HG03139 (cell line): ENCODE results near the gene CCDC81.

ENCODE experiments used
- ATAC-seq: cut with Tn5 transposase; IDR thresholded peaks from one replicate; pipeline ENCODE4 v1.9.1; 2021; ENCODE audit not compliant: unreplicated experiment

Gene CCDC81

DNA sequence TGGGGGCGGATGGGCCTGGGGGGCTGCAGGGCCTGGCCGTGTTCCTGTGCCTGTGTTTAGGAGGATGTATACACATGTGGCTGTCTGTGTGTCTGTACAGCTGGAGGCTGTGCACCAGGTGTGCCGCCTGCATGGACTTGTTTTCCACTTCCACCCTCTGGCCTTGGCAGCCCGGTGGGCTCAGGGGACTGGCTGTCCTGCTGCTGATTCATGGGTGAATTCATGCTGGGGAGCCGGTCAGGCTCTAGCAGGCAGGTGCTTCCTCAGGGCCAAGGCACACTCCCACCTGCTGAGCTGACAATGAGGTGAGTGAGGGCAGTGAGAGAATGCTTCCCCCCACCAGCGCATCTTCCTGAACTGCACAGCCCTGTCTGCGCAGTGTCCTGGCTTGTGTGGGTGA is 88.4 kb downstream of the CCDC81 start:
- ATAC-seq = no peak

DNA sequence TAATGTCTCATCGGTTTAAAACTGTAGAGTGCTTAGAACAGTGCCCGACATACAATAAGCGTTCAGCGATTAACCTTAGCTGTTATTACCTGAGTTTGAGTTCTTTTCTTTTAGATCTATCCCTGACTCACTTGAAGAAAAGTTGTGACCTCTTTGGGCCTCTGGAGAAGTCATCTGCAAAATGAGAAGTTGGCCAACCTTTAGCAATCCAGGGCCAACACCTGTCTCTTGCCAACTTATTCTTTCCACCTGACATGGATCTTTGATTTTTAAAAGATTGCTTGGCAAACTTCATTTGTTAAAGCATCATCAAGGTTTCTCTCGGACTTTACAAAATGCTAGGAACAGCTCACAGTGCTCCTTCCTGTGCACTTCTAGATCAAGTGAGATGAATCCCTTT is 89.3 kb downstream of the CCDC81 start:
- no peak for ATAC-seq

DNA sequence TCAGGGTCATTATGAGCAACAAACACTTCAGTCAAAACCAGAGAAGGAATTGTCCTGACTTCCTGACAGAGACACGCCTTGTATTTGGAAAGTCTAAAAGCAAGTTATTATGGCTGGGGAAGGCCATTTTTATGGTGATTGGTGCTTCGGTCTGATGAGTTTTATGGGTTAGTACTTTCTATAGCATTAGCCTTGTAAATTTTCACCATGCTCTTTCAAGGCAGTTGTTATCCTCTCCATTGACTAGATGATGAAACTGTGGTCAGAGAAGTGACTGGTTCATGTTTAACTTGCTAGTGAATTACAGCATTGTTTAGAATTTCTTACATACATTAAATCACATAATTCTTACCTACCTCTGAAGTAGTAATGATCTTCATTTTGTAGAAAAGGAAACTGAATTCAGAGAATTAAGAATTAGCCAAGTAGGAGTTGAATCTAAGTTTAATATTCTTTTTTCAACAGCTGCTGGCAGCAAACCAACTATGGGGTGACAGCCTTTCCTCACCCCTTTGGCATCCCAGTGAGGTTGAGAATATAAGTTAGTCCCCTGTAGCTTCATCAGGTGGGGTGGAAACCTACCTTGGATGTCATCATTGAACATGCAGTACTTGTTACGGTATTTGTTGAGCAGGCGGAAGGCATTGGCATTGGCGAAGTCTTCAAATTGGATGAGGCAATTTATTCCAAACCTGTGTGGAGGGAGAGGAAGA is 90.0 kb downstream of the CCDC81 start:
- ATAC-seq = no peak

GRCh38 chr11:86468169-86468568 is 93.5 kb downstream of the CCDC81 start:
- no peak for ATAC-seq

GRCh38 chr11:86469491-86470388 is 95.1 kb downstream of the CCDC81 start:
- ATAC-seq = no peak
